Tibial nerve (tissue), 4 donors: Measurements from ENCODE around the gene MAPK9. TPM values are rescaled to one million over a fixed set of nuclear protein-coding genes. Genes with fewer than 3 reads are reported as not detected.

Experiments
- DNase-seq, 2 donors: peaks; one replicate each; pipeline ENCODE4 v3.0.0-alpha.2; 2019; ENCODE audit warnings: low spot score in 2 of 2
- H3K27ac ChIP-seq, 4 donors: fragments of 200-600 bp; sonication (generic) in 3 of 4; one replicate each; pipeline ENCODE4 v1.5.1; 2017 to 2019; ENCODE audit warnings: mild to moderate bottlenecking in 1 of 4
- H3K27me3 ChIP-seq, 2 donors: fragments of 200-600 bp; sonication (generic) in 1 of 2; one replicate each; pipeline versions ENCODE4 v1.5.1 to v1.6.0; 2017 to 2019
- H3K36me3 ChIP-seq, 3 donors: fragments of 200-600 bp; sonication (generic); one replicate each; pipeline ENCODE4 v1.5.1; 2018 to 2019
- H3K4me1 ChIP-seq, 4 donors: fragments of 200-600 bp; sonication (generic) in 3 of 4; one replicate each; pipeline ENCODE4 v1.5.1; 2017 to 2019
- H3K4me3 ChIP-seq, 4 donors: fragments of 200-600 bp; sonication (generic) in 3 of 4; one replicate each; pipeline ENCODE4 v1.5.1; 2017 to 2019; ENCODE audit warnings: mild to moderate bottlenecking in 1 of 4, moderate library complexity in 1 of 4
- H3K9me3 ChIP-seq, 4 donors: fragments of 200-600 bp; sonication (generic) in 3 of 4; one replicate each; pipeline ENCODE4 v1.5.1; 2017 to 2019
- CTCF ChIP-seq, 5 experiments: fragments of 200-600 bp in 3 of 5; fragments of 450-650 bp in 2 of 5; sonication (generic) in 3 of 5; IDR thresholded peaks; one replicate each; pipeline ENCODE4 v1.5.1; 2016 to 2019; ENCODE audit warnings: antibody characterized with exemption in 5 of 5, mild to moderate bottlenecking in 3 of 5, moderate library complexity in 2 of 5
- EP300 ChIP-seq, 2 donors: sonication (generic); formaldehyde crosslinking; IDR thresholded peaks; one replicate each; pipeline ENCODE4 v1.6.1; 2017; ENCODE audit warnings: antibody characterized with exemption in 2 of 2, mild to moderate bottlenecking in 1 of 2
- POLR2A ChIP-seq, 2 donors: fragments of 450-650 bp; IDR thresholded peaks; one replicate each; pipeline ENCODE4 v1.6.1; 2017; ENCODE audit warnings: antibody characterized with exemption in 2 of 2, mild to moderate bottlenecking in 2 of 2, moderate library complexity in 2 of 2
- WGBS, 2 donors: methylation state at CpG; one replicate each; pipeline ENCODE4 v1.1.5; 2018; 5-methylcytosine and 5-hydroxymethylcytosine counted together
- total RNA-seq, 4 donors: library from RNA; depleted of rRNA; stranded (reverse); fragments of >200 nt; gene quantifications; one replicate each; pipeline ENCODE4 v1.1.0, GENCODE V29; 2016

The MAPK9 gene
- total RNA-seq, 4 donors from 2014 or later: 21.2 to 31.2 (median 27.5) TPM

- Histone ChIP-seq H3K4me1 (no peaks in the 10 kb centered on the region), H3K27ac (no peak overlapping the region), H3K9me3 (no peaks in the 10 kb centered on the region), H3K36me3 (peaks cover 0 to 12% (median 0%) of the 10 kb centered on the region in 3 donors), H3K4me3 (no peak overlapping the region), H3K27me3 (no peaks in the 10 kb centered on the region)
- WGBS, 2 donors: 95 to 96% methylated on average over 4 of the region's 4 CpGs
- no peak for DNase-seq
- TF ChIP-seq POLR2A (IDR thresholded peaks at IDR 0.05): no peak
- no peak for TF ChIP-seq CTCF (IDR thresholded peaks at IDR 0.05)
- TF ChIP-seq EP300 (IDR thresholded peaks at IDR 0.05): no peak
Measured at GRCh38 chr5:180198208-180198607, 93.7 kb downstream of the MAPK9 start.

DNA sequence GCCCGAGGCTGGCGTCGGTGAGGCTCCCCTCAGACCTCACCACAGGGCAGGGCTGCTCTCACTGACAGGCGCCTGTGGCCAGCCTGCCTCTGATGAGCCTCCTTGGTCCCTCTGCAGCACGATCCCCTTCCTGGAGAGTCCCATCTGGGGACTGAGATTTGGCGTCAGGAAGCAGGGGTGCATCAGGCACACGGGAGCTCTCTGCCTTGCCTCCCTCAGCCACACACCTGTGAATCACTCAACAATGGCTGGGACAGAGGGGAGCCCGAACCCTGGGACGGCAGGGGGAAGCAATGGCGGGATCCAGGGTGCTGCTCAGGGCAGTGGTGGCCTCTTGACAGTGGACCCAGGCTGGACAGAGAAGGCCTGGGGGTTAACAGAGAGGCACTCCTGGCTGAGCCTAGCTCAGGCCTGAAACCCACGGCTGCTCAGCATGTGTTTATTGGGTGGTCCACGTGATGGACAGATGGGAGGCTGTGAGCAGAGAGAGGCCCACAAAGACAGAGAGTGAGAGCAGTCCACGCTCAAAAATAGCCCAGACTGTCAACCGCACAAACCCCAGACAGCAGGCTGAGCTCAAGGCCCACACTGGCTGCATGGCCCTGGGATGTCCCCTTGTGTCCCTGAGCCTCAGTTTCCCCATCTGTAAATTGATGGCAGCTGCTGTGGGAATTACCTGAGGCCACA, 94.7 kb downstream of the MAPK9 start:
- no peaks in the 10 kb centered on the region for H3K4me1 ChIP-seq
- TF ChIP-seq CTCF (IDR thresholded peaks at IDR 0.05): no peak
- no peak for TF ChIP-seq POLR2A (IDR thresholded peaks at IDR 0.05)
- TF ChIP-seq EP300 (IDR thresholded peaks at IDR 0.05): no peak
- no peak for DNase-seq
- peak overlapping the region in 1 of 4 donors; percentile 33 for H3K27ac ChIP-seq
- no peaks in the 10 kb centered on the region for H3K27me3 ChIP-seq
- H3K4me3 ChIP-seq: no peak overlapping the region
- H3K9me3 ChIP-seq: no peaks in the 10 kb centered on the region
- peaks cover 0 to 12% (median 0%) of the 10 kb centered on the region in 3 donors for H3K36me3 ChIP-seq
- WGBS, 2 donors: 64 to 77% methylated on average over 14 of the region's 14 CpGs

GRCh38 chr5:180194410-180195345, 97.2 kb downstream of the MAPK9 start:
- Histone ChIP-seq H3K4me1 (no peaks in the 10 kb centered on the region), H3K27me3 (no peaks in the 10 kb centered on the region), H3K27ac (no peak overlapping the region), H3K4me3 (no peak overlapping the region), H3K9me3 (no peaks in the 10 kb centered on the region), H3K36me3 (peaks cover 0 to 12% (median 0%) of the 10 kb centered on the region in 3 donors)
- TF ChIP-seq POLR2A (IDR thresholded peaks at IDR 0.05) (no peak), EP300 (IDR thresholded peaks at IDR 0.05) (no peak), CTCF (IDR thresholded peaks at IDR 0.05) (no peak)
- DNase-seq: no peak
- 90 to 94% methylated on average over 31 to 33 of the region's 34 CpGs for whole genome bisulfite sequencing, 2 donors

DNA sequence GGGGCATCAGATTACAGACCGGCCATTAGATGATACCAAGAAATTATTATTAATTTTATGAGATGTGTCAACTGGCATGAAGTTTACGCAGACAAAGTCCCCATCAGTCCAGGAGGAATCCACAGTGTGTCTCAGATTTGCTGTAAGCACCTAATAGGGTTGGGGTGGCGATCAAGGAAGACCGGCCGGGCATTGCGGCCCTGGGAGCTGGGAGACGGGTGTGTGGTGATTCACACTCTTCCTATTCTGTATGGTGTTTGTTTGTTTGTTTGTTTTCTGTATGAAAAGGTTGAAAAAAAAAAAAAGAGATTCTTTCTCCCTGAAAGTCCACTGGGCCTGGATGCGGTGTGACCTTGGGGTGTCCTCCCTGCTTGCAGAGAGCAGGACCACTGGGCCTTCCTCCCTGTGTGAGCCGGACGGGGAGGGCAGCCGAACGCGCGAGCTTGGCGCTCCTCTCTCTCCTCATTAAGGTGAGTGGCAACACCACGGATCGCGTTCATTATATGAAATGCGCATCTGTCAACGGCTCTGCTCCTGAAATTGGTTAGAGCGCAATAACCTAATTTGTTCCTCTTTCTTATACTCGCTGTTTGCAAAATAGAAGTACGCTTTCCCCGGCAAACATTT, 98.0 kb downstream of the MAPK9 start:
- Histone ChIP-seq H3K36me3 (peaks cover 0 to 12% (median 0%) of the 10 kb centered on the region in 3 donors), H3K4me1 (no peaks in the 10 kb centered on the region), H3K27ac (no peak overlapping the region), H3K4me3 (no peak overlapping the region), H3K27me3 (no peaks in the 10 kb centered on the region), H3K9me3 (no peaks in the 10 kb centered on the region)
- no peak for DNase-seq
- 94 to 95% methylated on average over 24 of the region's 24 CpGs for WGBS, 2 donors
- no peak for TF ChIP-seq CTCF (IDR thresholded peaks at IDR 0.05)
- no peak for TF ChIP-seq POLR2A (IDR thresholded peaks at IDR 0.05)
- no peak for TF ChIP-seq EP300 (IDR thresholded peaks at IDR 0.05)
